Loucy (cell line): ENCODE measurements around the gene CDC40.

Experiments used
- CTCF ChIP-seq: fragments of 200-600 bp; sonication (generic); conservative IDR thresholded peaks from 2 replicates; pipeline ENCODE4 v1.5.1; 2014; ENCODE audit warnings: mild to moderate bottlenecking, antibody characterized with exemption, low read length
- EZH2phosphoT487 ChIP-seq: fragments of 200-600 bp; IDR thresholded peaks from 2 replicates; pipeline ENCODE4 v1.6.1; 2018; ENCODE audit warnings: antibody characterized with exemption, mild to moderate bottlenecking, moderate library complexity, borderline replicate concordance

GRCh38 chr6:110226261-110226660 is 46.0 kb downstream of the CDC40 start:
- no peak for TF ChIP-seq CTCF
- no peak for TF ChIP-seq EZH2phosphoT487
